MM.1S (cell line): ENCODE measurements around the gene FSIP1.

Source experiments
- DNase-seq: peaks from one replicate; pipeline ENCODE4 v3.0.0-alpha.2; 2015
- H2AFZ ChIP-seq: fragments of 300-600 bp; sonication (generic); 2 replicates; pipeline ENCODE4 v1.6.0; 2016; ENCODE audit warnings: antibody characterized with exemption, low read length
- H3F3A ChIP-seq: fragments of 300-600 bp; sonication (generic); 2 replicates; pipeline ENCODE4 v1.6.1; 2016; ENCODE audit warnings: mild to moderate bottlenecking, antibody characterized with exemption, low read length, moderate library complexity, mixed read lengths; ENCODE audit not compliant: insufficient read depth
- H3K27ac ChIP-seq: fragments of 300-600 bp; sonication (generic); 2 replicates; pipeline ENCODE4 v1.5.1; 2016; ENCODE audit warnings: mild to moderate bottlenecking, low read length
- H3K27me3 ChIP-seq: fragments of 300-600 bp; sonication (generic); replicated peaks from 2 replicates; pipeline ENCODE4 v1.6.0; 2016; ENCODE audit warnings: low read length; ENCODE audit not compliant: insufficient read depth
- H3K36me3 ChIP-seq: fragments of 300-600 bp; sonication (generic); replicated peaks from 2 replicates; pipeline ENCODE4 v1.6.1; 2016; ENCODE audit warnings: mild to moderate bottlenecking, low read length, mixed read lengths; ENCODE audit not compliant: insufficient read depth
- H3K4me1 ChIP-seq: fragments of 300-600 bp; sonication (generic); 2 replicates; pipeline ENCODE4 v1.6.1; 2016; ENCODE audit warnings: low read length, mixed read lengths
- H3K4me2 ChIP-seq: fragments of 300-600 bp; sonication (generic); 2 replicates; pipeline ENCODE4 v1.6.0; 2016; ENCODE audit warnings: low read depth, low read length
- H3K4me3 ChIP-seq: fragments of 300-600 bp; sonication (generic); 2 replicates; pipeline ENCODE4 v1.5.1; 2016; ENCODE audit warnings: low read length, mixed read lengths
- H3K79me2 ChIP-seq: fragments of 300-600 bp; sonication (generic); 2 replicates; pipeline ENCODE4 v1.6.1; 2016; ENCODE audit warnings: mixed run types, low read length, mixed read lengths
- H3K9ac ChIP-seq: fragments of 300-600 bp; sonication (generic); 2 replicates; pipeline ENCODE4 v1.6.1; 2016; ENCODE audit warnings: low read length, mixed read lengths
- H3K9me2 ChIP-seq: fragments of 300-600 bp; sonication (generic); replicated peaks from 2 replicates; pipeline ENCODE4 v1.6.1; 2016; ENCODE audit warnings: mild to moderate bottlenecking, low read length, mixed read lengths; ENCODE audit not compliant: insufficient read depth
- H3K9me3 ChIP-seq: fragments of 300-600 bp; sonication (generic); replicated peaks from 2 replicates; pipeline ENCODE4 v1.6.1; 2016; ENCODE audit warnings: mild to moderate bottlenecking, low read length, mixed read lengths; ENCODE audit not compliant: insufficient read depth
- H4K20me1 ChIP-seq: fragments of 300-600 bp; sonication (generic); 2 replicates; pipeline ENCODE4 v1.6.1; 2016; ENCODE audit warnings: mild to moderate bottlenecking, low read length, moderate library complexity, mixed read lengths; ENCODE audit not compliant: insufficient read depth
- EZH2 ChIP-seq: fragments of 300-600 bp; sonication (generic); optimal IDR thresholded peaks from 2 replicates; pipeline ENCODE3; 2017; ENCODE audit warnings: low read depth, mild to moderate bottlenecking, antibody characterized with exemption, low read length, mixed read lengths
- EZH2phosphoT487 ChIP-seq: fragments of 300-600 bp; sonication (generic); IDR thresholded peaks from 2 replicates; pipeline ENCODE4 v1.6.1; 2018; ENCODE audit warnings: antibody characterized with exemption, low read length
- TF ChIP-seq, protein P1 (sequence below): fragments of 300-600 bp; sonication (generic); IDR thresholded peaks from 2 replicates; pipeline ENCODE4 v1.5.1; 2016; ENCODE audit warnings: antibody characterized with exemption, low read length, mixed read lengths

FSIP1 gene

DNA sequence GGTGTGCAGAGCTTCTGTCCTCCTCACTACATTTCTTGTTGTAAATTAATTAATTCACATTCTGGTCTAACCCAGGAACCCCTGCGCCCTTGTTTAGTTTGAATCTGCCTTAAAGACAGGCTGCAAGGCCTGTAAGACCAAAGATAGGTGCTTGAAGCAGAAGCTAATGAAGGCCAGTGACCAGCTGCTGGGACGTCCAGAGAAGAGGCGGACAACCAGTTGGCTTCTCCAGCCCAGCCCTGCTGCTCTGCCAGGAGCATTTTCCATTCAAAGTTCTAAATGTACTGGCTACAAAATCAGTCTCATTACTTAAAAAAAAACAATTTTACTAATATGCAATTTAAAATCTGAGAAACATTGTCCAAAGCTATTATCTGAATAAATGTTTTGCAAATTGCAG lies 43.6 kb downstream of the FSIP1 start:
- no peaks in the 10 kb centered on the region for H3F3A ChIP-seq
- H3K36me3 ChIP-seq = no peaks in the 10 kb centered on the region
- H3K9me2 ChIP-seq = no peaks in the 10 kb centered on the region
- TF ChIP-seq EZH2 = no peak
- H3K9ac ChIP-seq = no peak overlapping the region
- H3K4me2 ChIP-seq = no peak overlapping the region
- no peaks in the 10 kb centered on the region for H3K9me3 ChIP-seq
- no peak for DNase-seq
- H3K27me3 ChIP-seq = no peaks in the 10 kb centered on the region
- H4K20me1 ChIP-seq = no peaks in the 10 kb centered on the region
- no peaks in the 10 kb centered on the region for H3K79me2 ChIP-seq
- no peak overlapping the region for H3K4me3 ChIP-seq
- no peak overlapping the region for H3K27ac ChIP-seq
- H2AFZ ChIP-seq = no peak overlapping the region
- H3K4me1 ChIP-seq = no peaks in the 10 kb centered on the region

DNA sequence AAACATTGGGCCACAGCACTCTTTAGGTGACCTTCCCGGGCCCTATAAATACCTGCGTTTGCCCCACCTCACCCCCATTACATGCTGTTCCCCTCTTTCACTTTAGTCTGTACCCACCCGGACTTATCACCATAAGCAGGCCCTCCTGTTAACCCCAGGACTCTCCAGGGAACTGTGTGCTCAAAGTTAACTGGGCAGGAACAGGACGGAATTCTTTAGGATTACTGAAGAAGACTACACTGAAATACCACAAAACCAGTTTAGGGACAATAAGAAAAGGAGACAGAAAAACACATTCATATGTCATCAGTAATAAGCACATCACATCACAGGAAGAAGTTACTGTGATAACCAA lies 45.5 kb downstream of the FSIP1 start:
- Histone ChIP-seq H3K27ac (no peak overlapping the region), H3K4me2 (no peak overlapping the region)

GRCh38 chr15:39736412-39737195 lies 46.0 kb downstream of the FSIP1 start:
- H3K79me2 ChIP-seq = no peaks in the 10 kb centered on the region
- H3K9me3 ChIP-seq = no peaks in the 10 kb centered on the region
- no peak overlapping the region for H3K4me2 ChIP-seq
- no peaks in the 10 kb centered on the region for H3K4me1 ChIP-seq
- no peaks in the 10 kb centered on the region for H3F3A ChIP-seq
- no peaks in the 10 kb centered on the region for H3K9me2 ChIP-seq
- DNase-seq = no peak
- no peaks in the 10 kb centered on the region for H3K36me3 ChIP-seq
- TF ChIP-seq, protein P1, sequence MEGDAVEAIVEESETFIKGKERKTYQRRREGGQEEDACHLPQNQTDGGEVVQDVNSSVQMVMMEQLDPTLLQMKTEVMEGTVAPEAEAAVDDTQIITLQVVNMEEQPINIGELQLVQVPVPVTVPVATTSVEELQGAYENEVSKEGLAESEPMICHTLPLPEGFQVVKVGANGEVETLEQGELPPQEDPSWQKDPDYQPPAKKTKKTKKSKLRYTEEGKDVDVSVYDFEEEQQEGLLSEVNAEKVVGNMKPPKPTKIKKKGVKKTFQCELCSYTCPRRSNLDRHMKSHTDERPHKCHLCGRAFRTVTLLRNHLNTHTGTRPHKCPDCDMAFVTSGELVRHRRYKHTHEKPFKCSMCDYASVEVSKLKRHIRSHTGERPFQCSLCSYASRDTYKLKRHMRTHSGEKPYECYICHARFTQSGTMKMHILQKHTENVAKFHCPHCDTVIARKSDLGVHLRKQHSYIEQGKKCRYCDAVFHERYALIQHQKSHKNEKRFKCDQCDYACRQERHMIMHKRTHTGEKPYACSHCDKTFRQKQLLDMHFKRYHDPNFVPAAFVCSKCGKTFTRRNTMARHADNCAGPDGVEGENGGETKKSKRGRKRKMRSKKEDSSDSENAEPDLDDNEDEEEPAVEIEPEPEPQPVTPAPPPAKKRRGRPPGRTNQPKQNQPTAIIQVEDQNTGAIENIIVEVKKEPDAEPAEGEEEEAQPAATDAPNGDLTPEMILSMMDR = no peak
- TF ChIP-seq EZH2 (no peak), EZH2phosphoT487 (no peak)
- H2AFZ ChIP-seq = no peak overlapping the region
- no peaks in the 10 kb centered on the region for H4K20me1 ChIP-seq
- H3K27me3 ChIP-seq = no peaks in the 10 kb centered on the region
- no peak overlapping the region for H3K9ac ChIP-seq
- H3K27ac ChIP-seq = no peak overlapping the region
- no peak overlapping the region for H3K4me3 ChIP-seq

More for the DNA sequence above, 45.5 kb downstream of the FSIP1 start:
- Histone ChIP-seq H3K79me2 (no peaks in the 10 kb centered on the region), H3K9me3 (no peaks in the 10 kb centered on the region), H3K27me3 (no peaks in the 10 kb centered on the region), H4K20me1 (no peaks in the 10 kb centered on the region), H2AFZ (no peak overlapping the region), H3F3A (no peaks in the 10 kb centered on the region), H3K4me1 (no peaks in the 10 kb centered on the region), H3K36me3 (no peaks in the 10 kb centered on the region), H3K4me3 (no peak overlapping the region), H3K9ac (no peak overlapping the region), H3K9me2 (no peaks in the 10 kb centered on the region)
- TF ChIP-seq EZH2phosphoT487 (no peak), EZH2 (no peak)
- TF ChIP-seq, protein P1 = no peak
- DNase-seq = no peak

- Histone ChIP-seq H3K9me3 (no peaks in the 10 kb centered on the region), H3K4me3 (no peak overlapping the region), H3K9ac (no peak overlapping the region), H3K79me2 (no peaks in the 10 kb centered on the region), H3K27ac (no peak overlapping the region), H3K36me3 (no peaks in the 10 kb centered on the region), H3K4me2 (no peak overlapping the region), H3K4me1 (no peaks in the 10 kb centered on the region), H3K27me3 (no peaks in the 10 kb centered on the region), H2AFZ (no peak overlapping the region), H3F3A (no peaks in the 10 kb centered on the region), H3K9me2 (no peaks in the 10 kb centered on the region), H4K20me1 (no peaks in the 10 kb centered on the region)
- TF ChIP-seq, protein P1 = no peak
- TF ChIP-seq EZH2 (no peak), EZH2phosphoT487 (no peak)
- DNase-seq = no peak
Observed at GRCh38 chr15:39735120-39735717, 47.4 kb downstream of the FSIP1 start.
